NCI-H1436 treated with DMSO at 0.1 percent for 48 hours (cell line): ENCODE measurements around the gene OLFM3.

Source experiments
- DNase-seq: peaks from one replicate; lab custom pipeline; 2025; lab: John Stamatoyannopoulos, UW

OLFM3 gene

GRCh38 chr1:101943237-101943636 lies 53.5 kb downstream of the OLFM3 start:
- no peak for DNase-seq

- DNase-seq, result no peak
These were observed 54.1 kb downstream of the OLFM3 start for GRCh38 chr1:101942516-101943193.

- no peak for DNase-seq
These were observed 58.0 kb downstream of the OLFM3 start for GRCh38 chr1:101938681-101939080.

- no peak for DNase-seq
These were observed 67.4 kb downstream of the OLFM3 start for GRCh38 chr1:101929343-101929742.

- no peak for DNase-seq
These were observed 67.9 kb downstream of the OLFM3 start for GRCh38 chr1:101928829-101929228.

GRCh38 chr1:101924700-101925099 lies 72.0 kb downstream of the OLFM3 start:
- DNase-seq, result no peak

GRCh38 chr1:101920577-101920976 lies 76.1 kb downstream of the OLFM3 start:
- DNase-seq, result no peak

GRCh38 chr1:101918277-101918676 lies 78.4 kb downstream of the OLFM3 start:
- DNase-seq, result no peak

GRCh38 chr1:101915597-101915996 lies 81.1 kb downstream of the OLFM3 start:
- no peak for DNase-seq

- no peak for DNase-seq
These were observed 82.1 kb downstream of the OLFM3 start for GRCh38 chr1:101914473-101915242.

- DNase-seq, result no peak
These were observed 84.8 kb downstream of the OLFM3 start for GRCh38 chr1:101911894-101912293.

GRCh38 chr1:101908980-101909379 lies 87.7 kb downstream of the OLFM3 start:
- no peak for DNase-seq

GRCh38 chr1:101907264-101907663 lies 89.5 kb downstream of the OLFM3 start:
- DNase-seq, result no peak

- no peak for DNase-seq
These were observed 91.4 kb downstream of the OLFM3 start for GRCh38 chr1:101905283-101905835.

GRCh38 chr1:101902199-101902598 lies 94.5 kb downstream of the OLFM3 start:
- no peak for DNase-seq

GRCh38 chr1:101898137-101898536 lies 98.6 kb downstream of the OLFM3 start:
- no peak for DNase-seq

GRCh38 chr1:101884621-101885020 lies 112.1 kb downstream of the OLFM3 start:
- no peak for DNase-seq

GRCh38 chr1:101875891-101876290 lies 120.8 kb downstream of the OLFM3 start:
- no peak for DNase-seq

- no peak for DNase-seq
These were observed 123.1 kb downstream of the OLFM3 start for GRCh38 chr1:101873672-101874071.

- no peak for DNase-seq
These were observed 136.8 kb downstream of the OLFM3 start for GRCh38 chr1:101859941-101860340.

GRCh38 chr1:101854271-101854670 lies 142.5 kb downstream of the OLFM3 start:
- DNase-seq, result no peak

- no peak for DNase-seq
These were observed 143.8 kb downstream of the OLFM3 start for GRCh38 chr1:101852936-101853335.

GRCh38 chr1:101849356-101849755 lies 147.4 kb downstream of the OLFM3 start:
- DNase-seq, result no peak
